BLaER1 (cell line): ENCODE results near the gene CCDC136.

Source experiments
- H3K27ac ChIP-seq: shearing (Covaris generic); formaldehyde crosslinking; 2 replicates; pipeline ENCODE4 v1.8.1; 2022
- H3K27me3 ChIP-seq: shearing (Covaris generic); formaldehyde crosslinking; 2 replicates; pipeline ENCODE4 v1.8.1; 2022
- H3K36me3 ChIP-seq: shearing (Covaris generic); formaldehyde crosslinking; 2 replicates; pipeline ENCODE4 v1.8.1; 2022
- H3K4me1 ChIP-seq: shearing (Covaris generic); formaldehyde crosslinking; 2 replicates; pipeline ENCODE4 v1.8.1; 2022
- H3K4me2 ChIP-seq: shearing (Covaris generic); formaldehyde crosslinking; 2 replicates; pipeline ENCODE4 v1.8.1; 2022
- H3K4me3 ChIP-seq: shearing (Covaris generic); formaldehyde crosslinking; 2 replicates; pipeline ENCODE4 v1.8.1; 2022
- H3K9ac ChIP-seq: shearing (Covaris generic); formaldehyde crosslinking; 2 replicates; pipeline ENCODE4 v1.8.1; 2022
- H3K9me3 ChIP-seq: shearing (Covaris generic); formaldehyde crosslinking; 2 replicates; pipeline ENCODE4 v1.8.1; 2022
- H4K20me1 ChIP-seq: shearing (Covaris generic); formaldehyde crosslinking; 2 replicates; pipeline ENCODE4 v1.8.1; 2022
- Cebpa-rat ChIP-seq: shearing (Covaris generic); IDR thresholded peaks from 2 replicates; pipeline ENCODE4 v1.8.1; 2022

Gene CCDC136

GRCh38 chr7:128837521-128837921, 45.8 kb downstream of the CCDC136 start:
- H3K27me3 ChIP-seq, result no peaks in the 10 kb centered on the region
- no peaks in the 10 kb centered on the region for H3K9me3 ChIP-seq
- H3K4me2 ChIP-seq, result no peak overlapping the region
- no peak overlapping the region for H3K27ac ChIP-seq
- H3K4me3 ChIP-seq, result no peak overlapping the region
- H3K4me1 ChIP-seq, result peaks cover 13% of the 10 kb centered on the region
- no peak overlapping the region for H3K9ac ChIP-seq
- H4K20me1 ChIP-seq, result no peaks in the 10 kb centered on the region
- no peaks in the 10 kb centered on the region for H3K36me3 ChIP-seq
- no peak for TF ChIP-seq Cebpa-rat

- H3K4me3 ChIP-seq, result no peak overlapping the region
- H3K4me2 ChIP-seq, result no peak overlapping the region
- no peak overlapping the region for H3K27ac ChIP-seq
- no peak for TF ChIP-seq Cebpa-rat
- H4K20me1 ChIP-seq, result no peaks in the 10 kb centered on the region
- peaks cover 6% of the 10 kb centered on the region for H3K4me1 ChIP-seq
- no peak overlapping the region for H3K9ac ChIP-seq
- no peaks in the 10 kb centered on the region for H3K9me3 ChIP-seq
- H3K27me3 ChIP-seq, result no peaks in the 10 kb centered on the region
- no peaks in the 10 kb centered on the region for H3K36me3 ChIP-seq
Observed at GRCh38 chr7:128838109-128838779, 46.5 kb downstream of the CCDC136 start.

GRCh38 chr7:128838981-128839731, 47.4 kb downstream of the CCDC136 start:
- TF ChIP-seq Cebpa-rat, result no peak
- no peaks in the 10 kb centered on the region for H3K9me3 ChIP-seq
- no peak overlapping the region for H3K4me2 ChIP-seq
- H3K9ac ChIP-seq, result no peak overlapping the region
- no peaks in the 10 kb centered on the region for H3K27me3 ChIP-seq
- no peak overlapping the region for H3K27ac ChIP-seq
- H4K20me1 ChIP-seq, result no peaks in the 10 kb centered on the region
- H3K4me3 ChIP-seq, result no peak overlapping the region
- H3K36me3 ChIP-seq, result no peaks in the 10 kb centered on the region
- H3K4me1 ChIP-seq, result no peaks in the 10 kb centered on the region

DNA sequence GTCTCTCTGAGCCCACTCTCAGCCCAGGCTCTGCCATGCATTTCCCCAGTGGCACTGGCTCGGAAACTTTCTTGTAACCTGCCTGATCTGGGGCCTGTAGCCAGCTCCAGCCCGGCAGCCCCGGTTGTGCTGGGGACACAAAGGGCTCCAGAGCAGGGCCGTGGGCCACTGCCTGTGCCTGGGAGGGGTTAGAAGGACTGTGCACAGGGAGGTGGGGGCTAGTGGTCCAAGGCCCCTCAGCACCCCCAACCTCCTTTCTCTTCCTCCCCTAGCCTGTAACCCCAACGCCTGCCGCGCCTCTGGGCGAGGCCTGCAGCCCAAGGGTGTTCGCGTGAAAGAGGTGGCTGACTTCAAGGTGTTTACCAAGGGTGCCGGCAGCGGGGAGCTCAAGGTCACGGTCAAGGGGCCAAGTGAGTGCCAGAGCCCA, 48.0 kb downstream of the CCDC136 start:
- no peak overlapping the region for H3K9ac ChIP-seq
- no peaks in the 10 kb centered on the region for H3K27me3 ChIP-seq
- no peak overlapping the region for H3K27ac ChIP-seq
- no peaks in the 10 kb centered on the region for H4K20me1 ChIP-seq
- TF ChIP-seq Cebpa-rat, result no peak
- H3K36me3 ChIP-seq, result no peaks in the 10 kb centered on the region
- no peaks in the 10 kb centered on the region for H3K9me3 ChIP-seq
- no peak overlapping the region for H3K4me2 ChIP-seq
- no peaks in the 10 kb centered on the region for H3K4me1 ChIP-seq
- no peak overlapping the region for H3K4me3 ChIP-seq

DNA sequence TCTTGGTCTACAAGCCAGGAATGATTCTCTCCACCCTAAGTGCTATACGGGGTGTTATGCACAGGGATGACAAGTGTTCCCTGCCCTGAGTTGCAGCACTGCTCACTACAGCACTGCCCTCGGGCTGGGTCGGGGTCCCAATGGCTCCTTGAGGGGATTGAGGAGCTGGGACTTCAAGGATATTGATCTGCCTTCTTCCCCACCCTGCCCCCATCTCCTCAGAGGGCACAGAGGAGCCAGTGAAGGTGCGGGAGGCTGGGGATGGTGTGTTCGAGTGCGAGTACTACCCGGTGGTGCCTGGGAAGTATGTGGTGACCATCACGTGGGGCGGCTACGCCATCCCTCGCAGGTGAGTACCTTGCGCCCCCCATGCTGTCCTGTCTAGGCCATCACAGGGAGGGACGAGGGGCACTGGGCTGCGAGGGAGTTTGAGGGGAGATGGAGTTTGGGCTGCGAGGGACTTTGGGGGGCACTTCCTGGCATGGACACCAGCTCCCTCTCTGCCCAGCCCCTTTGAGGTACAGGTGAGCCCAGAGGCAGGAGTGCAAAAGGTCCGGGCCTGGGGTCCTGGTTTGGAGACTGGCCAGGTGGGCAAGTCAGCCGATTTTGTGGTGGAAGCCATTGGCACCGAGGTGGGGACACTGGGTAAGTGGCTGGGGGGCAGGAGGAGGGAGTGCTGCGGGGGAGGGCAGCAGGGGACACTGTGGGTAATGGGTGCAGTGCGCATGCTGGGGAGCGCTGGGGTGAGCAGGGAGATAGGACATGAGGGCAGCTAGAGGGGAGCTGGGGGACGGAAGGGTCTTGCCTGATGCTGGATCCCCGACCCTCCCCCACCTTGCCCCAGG, 48.8 kb downstream of the CCDC136 start:
- Histone ChIP-seq H3K36me3 (no peaks in the 10 kb centered on the region), H3K4me3 (no peak overlapping the region), H4K20me1 (no peaks in the 10 kb centered on the region)

GRCh38 chr7:128841171-128841690, 49.5 kb downstream of the CCDC136 start:
- no peaks in the 10 kb centered on the region for H3K4me1 ChIP-seq
- H3K4me2 ChIP-seq, result no peak overlapping the region
- H3K36me3 ChIP-seq, result no peaks in the 10 kb centered on the region
- no peak overlapping the region for H3K9ac ChIP-seq
- no peaks in the 10 kb centered on the region for H3K9me3 ChIP-seq
- H3K27ac ChIP-seq, result no peak overlapping the region
- no peak overlapping the region for H3K4me3 ChIP-seq
- TF ChIP-seq Cebpa-rat, result no peak
- H3K27me3 ChIP-seq, result no peaks in the 10 kb centered on the region
- no peaks in the 10 kb centered on the region for H4K20me1 ChIP-seq

More for the DNA sequence above, 48.8 kb downstream of the CCDC136 start:
- Histone ChIP-seq H3K4me2 (no peak overlapping the region), H3K9me3 (no peaks in the 10 kb centered on the region), H3K27ac (no peak overlapping the region), H3K9ac (no peak overlapping the region), H3K27me3 (no peaks in the 10 kb centered on the region), H3K4me1 (no peaks in the 10 kb centered on the region)
- TF ChIP-seq Cebpa-rat, result no peak

GRCh38 chr7:128841921-128842673, 50.3 kb downstream of the CCDC136 start:
- no peaks in the 10 kb centered on the region for H3K4me1 ChIP-seq
- no peaks in the 10 kb centered on the region for H3K36me3 ChIP-seq
- no peak overlapping the region for H3K4me3 ChIP-seq
- no peak for TF ChIP-seq Cebpa-rat
- H3K27me3 ChIP-seq, result no peaks in the 10 kb centered on the region
- no peak overlapping the region for H3K9ac ChIP-seq
- H3K4me2 ChIP-seq, result no peak overlapping the region
- H3K9me3 ChIP-seq, result no peaks in the 10 kb centered on the region
- no peak overlapping the region for H3K27ac ChIP-seq
- H4K20me1 ChIP-seq, result no peaks in the 10 kb centered on the region

DNA sequence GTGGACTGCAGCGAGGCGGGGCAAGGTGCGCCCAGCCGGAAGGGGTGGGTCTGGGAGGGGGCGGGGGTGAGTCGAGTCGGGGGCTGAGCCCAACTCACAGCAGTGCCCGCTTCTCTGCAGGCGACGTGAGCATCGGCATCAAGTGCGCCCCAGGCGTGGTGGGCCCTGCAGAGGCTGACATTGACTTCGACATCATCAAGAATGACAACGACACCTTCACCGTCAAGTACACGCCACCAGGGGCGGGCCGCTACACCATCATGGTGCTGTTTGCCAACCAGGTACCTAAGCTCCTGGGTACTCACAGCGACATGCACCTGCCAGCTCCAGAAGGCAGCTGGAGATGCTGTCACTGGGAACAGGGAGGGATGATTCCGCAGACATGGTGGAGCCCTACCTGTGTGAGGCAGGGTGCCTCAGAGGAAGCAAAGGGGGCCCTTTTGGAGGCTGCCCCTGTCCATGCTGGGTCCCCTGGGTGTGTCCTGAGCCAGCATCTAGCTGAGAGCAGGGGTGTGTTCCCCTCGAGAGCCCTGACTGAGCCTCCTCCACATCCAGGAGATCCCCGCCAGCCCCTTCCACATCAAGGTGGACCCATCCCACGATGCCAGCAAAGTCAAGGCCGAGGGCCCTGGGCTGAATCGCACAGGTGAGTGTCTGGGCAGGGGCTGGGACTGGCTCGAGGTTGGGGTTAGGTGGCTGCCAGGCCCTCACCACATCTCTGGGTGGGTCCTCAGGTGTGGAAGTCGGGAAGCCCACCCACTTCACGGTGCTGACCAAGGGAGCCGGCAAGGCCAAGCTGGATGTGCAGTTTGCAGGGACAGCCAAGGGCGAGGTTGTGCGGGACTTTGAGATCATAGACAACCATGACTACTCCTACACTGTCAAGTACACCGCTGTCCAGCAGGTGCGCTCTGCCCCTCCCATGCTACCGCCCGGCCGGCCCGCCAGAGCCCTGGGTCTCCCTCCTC, 51.2 kb downstream of the CCDC136 start:
- Histone ChIP-seq H3K4me3 (no peak overlapping the region), H3K27ac (no peak overlapping the region), H3K36me3 (no peaks in the 10 kb centered on the region), H3K9ac (no peak overlapping the region), H3K4me2 (no peak overlapping the region), H3K27me3 (no peaks in the 10 kb centered on the region), H4K20me1 (no peaks in the 10 kb centered on the region), H3K4me1 (no peaks in the 10 kb centered on the region), H3K9me3 (no peaks in the 10 kb centered on the region)
- TF ChIP-seq Cebpa-rat, result no peak
